Fibroblast of lung (primary cell): ENCODE results near the gene OLFML3. TPM values are rescaled to one million over a fixed set of nuclear protein-coding genes. Genes with fewer than 3 reads are reported as not detected.

Experiments used
- DNase-seq, 2 donors: peaks; one replicate each; pipeline versions ENCODE4 v3.0.0 to v3.0.0-alpha.2; 2010; ENCODE audit warnings: low read depth in 2 of 2
- H2AFZ ChIP-seq: 2 replicates; pipeline ENCODE4 v1.5.1; 2012; ENCODE audit warnings: low read length, control low read depth, inconsistent platforms
- H3K27ac ChIP-seq: 2 replicates; pipeline ENCODE4 v1.5.1; 2011; ENCODE audit warnings: low read length, control low read depth; ENCODE audit not compliant: insufficient read depth
- H3K27me3 ChIP-seq: 2 replicates; pipeline ENCODE4 v1.5.1; 2011; ENCODE audit warnings: mild to moderate bottlenecking, low read length; ENCODE audit not compliant: control insufficient read depth, insufficient read depth
- H3K36me3 ChIP-seq: 2 replicates; pipeline ENCODE4 v1.5.1; 2011; ENCODE audit warnings: low read length; ENCODE audit not compliant: control insufficient read depth, insufficient read depth
- H3K4me1 ChIP-seq: 2 replicates; pipeline ENCODE4 v1.5.1; 2011; ENCODE audit warnings: low read length; ENCODE audit not compliant: control insufficient read depth, insufficient read depth; ENCODE audit errors: extremely low read depth
- H3K4me2 ChIP-seq: 2 replicates; pipeline ENCODE4 v1.5.1; 2011; ENCODE audit warnings: low read length, control low read depth; ENCODE audit not compliant: insufficient read depth; ENCODE audit errors: extremely low read depth
- H3K4me3 ChIP-seq, 4 experiments: fragments of 200-600 bp in 1 of 4; sonication (generic) in 1 of 4; replicated peaks in 1 of 4; 2 replicates each; pipeline ENCODE4 v1.5.1; 2011 to 2016; ENCODE audit warnings: low read length in 4 of 4, low read depth in 3 of 4, mild to moderate bottlenecking in 3 of 4, control low read depth in 2 of 4, inconsistent platforms in 1 of 4, mixed read lengths in 1 of 4; ENCODE audit not compliant: insufficient read depth in 1 of 4; ENCODE audit errors: control extremely low read depth in 1 of 4
- H3K79me2 ChIP-seq: 2 replicates; pipeline ENCODE4 v1.5.1; 2012; ENCODE audit warnings: mild to moderate bottlenecking, low read length, inconsistent platforms; ENCODE audit not compliant: control insufficient read depth, insufficient read depth
- H3K9ac ChIP-seq: 2 replicates; pipeline ENCODE4 v1.5.1; 2011; ENCODE audit warnings: mild to moderate bottlenecking, low read length, control low read depth; ENCODE audit not compliant: insufficient read depth
- H3K9me3 ChIP-seq: 2 replicates; pipeline ENCODE4 v1.5.1; 2012; ENCODE audit warnings: low read depth, low read length; ENCODE audit not compliant: control insufficient read depth, insufficient read depth
- H4K20me1 ChIP-seq: 2 replicates; pipeline ENCODE4 v1.5.1; 2011; ENCODE audit warnings: low read length; ENCODE audit not compliant: control insufficient read depth, insufficient read depth; ENCODE audit errors: extremely low read depth
- CTCF ChIP-seq, 2 donors: IDR thresholded peaks in 1 of 2; conservative IDR thresholded peaks in 1 of 2; 1 replicate in 1 of 2; 2 replicates in 1 of 2; pipeline ENCODE4 v1.5.1; 2011 to 2012; ENCODE audit warnings: low read length in 2 of 2, control low read depth in 1 of 2, inconsistent platforms in 1 of 2, low read depth in 1 of 2, mild to moderate bottlenecking in 1 of 2
- EZH2 ChIP-seq: IDR thresholded peaks from 2 replicates; pipeline ENCODE4 v1.5.1; 2012; ENCODE audit warnings: low read length, control low read depth, mild to moderate bottlenecking; ENCODE audit errors: missing control alignments
- polyA plus RNA-seq, 2 donors: library from polyadenylated mRNA; depleted of rRNA in 1 of 2; stranded (reverse) in 1 of 2; unstranded in 1 of 2; fragments of >200 nt; gene quantifications; 2 replicates each; pipeline ENCODE4 v1.2.1, GENCODE V29; 2011 to 2012; ENCODE audit warnings: missing spikeins in 1 of 2
- total RNA-seq: library from RNA; depleted of rRNA; stranded (reverse); fragments of >200 nt; gene quantifications from 2 replicates; pipeline ENCODE4 v1.2.1, GENCODE V29; 2014

OLFML3 gene
- total and polyA plus RNA-seq, 2 donors (not counting 1 experiment from before 2014, with no cell fraction given) = 68.0 to 133 TPM

DNA sequence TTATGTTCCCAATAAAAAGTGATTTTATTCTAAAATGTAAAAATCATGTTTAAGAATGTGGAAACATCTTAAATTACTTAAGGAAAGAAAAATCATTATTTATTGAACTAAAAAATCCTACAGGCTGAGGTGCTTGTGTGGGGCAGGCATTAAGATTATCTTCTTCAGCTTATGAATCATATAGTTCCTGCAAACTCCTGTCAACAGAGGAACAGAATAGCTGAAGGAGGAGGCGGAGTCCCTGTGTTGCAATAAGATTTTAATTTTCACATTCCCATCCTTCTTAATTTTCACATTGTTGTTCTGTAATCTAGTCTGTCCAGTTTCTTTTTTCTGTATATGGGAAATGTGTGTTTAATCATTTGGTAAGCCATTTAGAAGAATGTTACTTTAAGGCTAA is 20.6 kb upstream of the OLFML3 start:
- DNase-seq = no peak

GRCh38 chr1:113963281-113963906 is 15.9 kb upstream of the OLFML3 start:
- Histone ChIP-seq H3K9me3 (no peaks in the 10 kb centered on the region), H3K79me2 (no peaks in the 10 kb centered on the region), H2AFZ (no peak overlapping the region), H3K9ac (no peak overlapping the region), H3K36me3 (peaks cover 10% of the 10 kb centered on the region), H3K27ac (no peak overlapping the region), H4K20me1 (no peaks in the 10 kb centered on the region), H3K4me1 (no peaks in the 10 kb centered on the region), H3K4me3 (no peak overlapping the region), H3K4me2 (no peak overlapping the region), H3K27me3 (no peaks in the 10 kb centered on the region)
- peak in 1 of 2 donors; percentile 30 for DNase-seq
- peak; percentile 11 to 33 for TF ChIP-seq CTCF (conservative IDR thresholded peaks at IDR 0.05 in 1 of 2, IDR thresholded peaks at IDR 0.05 in 1 of 2; ENCODE audit: low read depth in 1 of 2, low read length in 2 of 2)
- no peak for TF ChIP-seq EZH2

More for the DNA sequence above, 20.6 kb upstream of the OLFML3 start:
- Histone ChIP-seq H3K4me1 (no peaks in the 10 kb centered on the region), H3K79me2 (no peaks in the 10 kb centered on the region), H3K36me3 (peaks cover 7% of the 10 kb centered on the region), H3K27ac (no peak overlapping the region), H3K9me3 (no peaks in the 10 kb centered on the region), H3K4me2 (no peak overlapping the region), H3K9ac (no peak overlapping the region), H3K27me3 (no peaks in the 10 kb centered on the region), H2AFZ (no peak overlapping the region), H3K4me3 (no peak overlapping the region), H4K20me1 (no peaks in the 10 kb centered on the region)
- TF ChIP-seq CTCF (conservative IDR thresholded peaks at IDR 0.05 in 1 of 2, IDR thresholded peaks at IDR 0.05 in 1 of 2; ENCODE audit: low read depth in 1 of 2, low read length in 2 of 2) = no peak
- no peak for TF ChIP-seq EZH2

- H2AFZ ChIP-seq = no peak overlapping the region
- H3K4me2 ChIP-seq = no peak overlapping the region
- no peaks in the 10 kb centered on the region for H3K79me2 ChIP-seq
- DNase-seq = peak in 1 of 2 donors; percentile 33
- H4K20me1 ChIP-seq = no peaks in the 10 kb centered on the region
- no peak overlapping the region for H3K9ac ChIP-seq
- H3K27ac ChIP-seq = no peak overlapping the region
- no peaks in the 10 kb centered on the region for H3K27me3 ChIP-seq
- no peak for TF ChIP-seq EZH2
- no peak for TF ChIP-seq CTCF (conservative IDR thresholded peaks at IDR 0.05 in 1 of 2, IDR thresholded peaks at IDR 0.05 in 1 of 2; ENCODE audit: low read depth in 1 of 2, low read length in 2 of 2)
- H3K4me1 ChIP-seq = no peaks in the 10 kb centered on the region
- H3K4me3 ChIP-seq = no peak overlapping the region
- peaks cover 17% of the 10 kb centered on the region for H3K36me3 ChIP-seq
- H3K9me3 ChIP-seq = no peaks in the 10 kb centered on the region
Observed at GRCh38 chr1:113965703-113966412, 13.4 kb upstream of the OLFML3 start.
